Measurements from ENCODE around the gene NAA38.

Gene NAA38

GRCh38 chr17:7854851-7855659 lies 2.3 kb downstream of the NAA38 start, which contains the start of gene TMEM88:
Gene TMEM88, plus strand, starts transcription at chr17:7855066. Its CDS starts 9 bp downstream, at chr17:7855075.
- no peak for TF ChIP-seq CTCF (IDR thresholded peaks at IDR 0.05; ENCODE audit: low read depth, low read length, missing control alignments)
- DNase-seq (ENCODE audit: low read depth): no peak
- H3K4me3 ChIP-seq (ENCODE audit: low read depth, low read length): peak within 1 kb of the TSS; percentile 63; the same call in 1 of the 2 replicates

DNA sequence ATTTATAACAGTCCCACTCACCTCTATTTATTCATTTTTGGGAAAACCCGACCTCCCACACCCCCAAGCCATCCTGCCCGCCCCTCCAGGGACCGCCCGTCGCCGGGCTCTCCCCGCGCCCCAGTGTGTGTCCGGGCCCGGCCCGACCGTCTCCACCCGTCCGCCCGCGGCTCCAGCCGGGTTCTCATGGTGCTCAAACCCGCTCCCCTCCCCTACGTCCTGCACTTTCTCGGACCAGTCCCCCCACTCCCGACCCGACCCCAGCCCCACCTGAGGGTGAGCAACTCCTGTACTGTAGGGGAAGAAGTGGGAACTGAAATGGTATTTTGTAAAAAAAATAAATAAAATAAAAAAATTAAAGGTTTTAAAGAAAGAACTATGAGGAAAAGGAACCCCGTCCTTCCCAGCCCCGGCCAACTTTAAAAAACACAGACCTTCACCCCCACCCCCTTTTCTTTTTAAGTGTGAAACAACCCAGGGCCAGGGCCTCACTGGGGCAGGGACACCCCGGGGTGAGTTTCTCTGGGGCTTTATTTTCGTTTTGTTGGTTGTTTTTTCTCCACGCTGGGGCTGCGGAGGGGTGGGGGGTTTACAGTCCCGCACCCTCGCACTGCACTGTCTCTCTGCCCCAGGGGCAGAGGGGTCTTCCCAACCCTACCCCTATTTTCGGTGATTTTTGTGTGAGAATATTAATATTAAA lies 3.1 kb downstream of the NAA38 start:
- no peak overlapping the region for H3K4me3 ChIP-seq (ENCODE audit: low read depth, low read length)
- DNase-seq (ENCODE audit: low read depth): no peak
- no peak for TF ChIP-seq CTCF (IDR thresholded peaks at IDR 0.05; ENCODE audit: low read depth, low read length, missing control alignments)

- no peak for DNase-seq (ENCODE audit: low read depth)
These were observed 3.7 kb downstream of the NAA38 start for GRCh38 chr17:7853691-7854038.

DNA sequence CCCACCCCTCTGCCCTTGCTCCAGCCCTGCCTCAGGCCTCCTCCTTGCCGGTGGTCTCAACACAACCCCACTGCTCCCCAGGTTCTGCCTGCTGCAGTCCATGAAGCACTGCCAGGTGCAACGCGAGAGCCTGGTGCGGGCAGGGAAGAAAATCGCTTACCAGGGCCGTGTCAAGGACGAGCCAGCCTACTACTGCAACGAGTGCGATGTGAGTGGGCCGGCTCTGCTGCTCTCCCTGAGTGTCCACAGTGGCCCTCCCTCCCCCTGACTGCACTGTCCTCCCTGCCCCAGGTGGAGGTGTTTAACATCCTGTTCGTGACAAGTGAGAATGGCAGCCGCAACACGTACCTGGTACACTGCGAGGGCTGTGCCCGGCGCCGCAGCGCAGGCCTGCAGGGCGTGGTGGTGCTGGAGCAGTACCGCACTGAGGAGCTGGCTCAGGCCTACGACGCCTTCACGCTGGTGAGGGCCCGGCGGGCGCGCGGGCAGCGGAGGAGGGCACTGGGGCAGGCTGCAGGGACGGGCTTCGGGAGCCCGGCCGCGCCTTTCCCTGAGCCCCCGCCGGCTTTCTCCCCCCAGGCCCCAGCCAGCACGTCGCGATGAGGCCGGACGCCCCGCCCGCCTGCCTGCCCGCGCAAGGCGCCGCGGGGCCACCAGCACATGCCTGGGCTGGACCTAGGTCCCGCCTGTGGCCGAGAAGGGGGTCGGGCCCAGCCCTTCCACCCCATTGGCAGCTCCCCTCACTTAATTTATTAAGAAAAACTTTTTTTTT lies 4.3 kb downstream of the NAA38 start:
- DNase-seq (ENCODE audit: low read depth): no peak

More at GRCh38 chr17:7853691-7854038, 3.7 kb downstream of the NAA38 start:
- no peak overlapping the region for H3K4me3 ChIP-seq (ENCODE audit: low read depth, low read length)
- no peak for TF ChIP-seq CTCF (IDR thresholded peaks at IDR 0.05; ENCODE audit: low read depth, low read length, missing control alignments)

DNA sequence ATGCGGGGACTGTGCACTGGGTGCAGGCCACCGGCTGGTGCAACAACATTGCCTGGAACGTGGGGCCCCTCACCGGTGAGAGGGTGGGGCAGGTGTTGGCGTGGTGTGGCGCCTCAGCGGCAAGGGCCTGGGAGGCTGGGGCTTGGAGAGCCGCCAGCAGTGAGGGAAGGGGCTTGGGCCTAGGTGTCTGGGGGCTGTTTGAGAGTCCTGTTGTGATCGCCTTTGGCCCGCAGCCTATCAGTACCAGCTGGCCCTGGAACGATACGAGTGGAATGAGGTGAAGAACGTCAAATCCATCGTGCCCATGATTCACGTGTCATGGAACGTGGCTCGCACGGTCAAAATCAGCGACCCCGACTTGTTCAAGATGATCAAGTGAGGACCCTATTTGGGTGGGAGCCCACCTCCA lies 5.1 kb downstream of the NAA38 start:
- no peak for DNase-seq (ENCODE audit: low read depth)
- TF ChIP-seq CTCF (IDR thresholded peaks at IDR 0.05; ENCODE audit: low read depth, low read length, missing control alignments): no peak
- H3K4me3 ChIP-seq (ENCODE audit: low read depth, low read length): no peak overlapping the region

More for the DNA sequence above, 4.3 kb downstream of the NAA38 start:
- no peak for TF ChIP-seq CTCF (IDR thresholded peaks at IDR 0.05; ENCODE audit: low read depth, low read length, missing control alignments)
- no peak overlapping the region for H3K4me3 ChIP-seq (ENCODE audit: low read depth, low read length)

GRCh38 chr17:7851438-7852261 lies 5.7 kb downstream of the NAA38 start:
- H3K4me3 ChIP-seq (ENCODE audit: low read depth, low read length): peak overlapping the region; percentile 53
- peak; percentile 99 for TF ChIP-seq CTCF (IDR thresholded peaks at IDR 0.05; ENCODE audit: low read depth, low read length, missing control alignments)
- DNase-seq (ENCODE audit: low read depth): peak; percentile 75
